Measurements from ENCODE around the gene POLDIP3. TPM values are rescaled to one million over a fixed set of nuclear protein-coding genes. Genes with fewer than 3 reads are reported as not detected.
"Not testable (repeated sequence)": the region's sequence is repeated elsewhere in the genome, so short reads cannot be mapped to it uniquely, and the experiment has no call there.

The POLDIP3 gene
- total and polyA plus RNA-seq, 2 donors (not counting 3 experiments of a cell fraction or from before 2014, with no cell fraction given) = 29.3 to 60.4 TPM

DNA sequence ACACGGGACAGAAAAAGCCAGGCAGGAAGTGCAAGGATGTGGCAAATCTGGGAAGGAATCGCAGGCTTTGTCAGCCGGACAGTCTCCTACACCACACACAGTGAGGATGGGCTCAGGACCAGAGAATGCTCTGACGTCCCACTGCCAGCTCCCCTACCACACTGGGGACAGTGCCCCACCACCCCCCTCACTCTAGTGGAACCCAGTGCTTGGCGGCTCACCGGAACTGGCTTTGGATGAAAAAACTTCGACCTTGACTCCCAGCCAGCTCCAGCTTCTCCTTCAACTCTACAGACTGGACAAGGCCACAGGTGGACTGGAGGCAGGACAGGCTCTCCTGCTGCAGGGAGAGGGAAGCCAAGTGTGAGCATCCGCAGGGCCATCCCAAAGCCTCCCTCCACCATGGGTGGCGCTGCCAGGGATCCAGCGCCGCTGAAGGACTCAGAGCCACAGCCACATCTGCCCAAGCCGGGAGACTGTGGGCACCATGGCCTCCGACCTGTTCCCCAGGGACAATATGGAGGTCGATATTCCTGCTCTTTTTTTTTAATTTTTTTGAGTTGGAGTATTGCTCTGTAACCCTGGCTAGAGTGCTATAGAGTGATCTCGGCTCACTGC is 37.0 kb downstream of the POLDIP3 start:
- no peaks in the 10 kb centered on the region for H4K20me1 ChIP-seq (replicated peaks; ENCODE audit: control insufficient read depth, extremely low read depth, insufficient read depth, low read length)
- peaks cover 0 to 7% of the 10 kb centered on the region in 2 experiments for H3K36me3 ChIP-seq (ENCODE audit: control insufficient read depth in 2 of 2, extremely low read depth in 1 of 2, insufficient read depth in 2 of 2, low read length in 2 of 2)
- dilution Hi-C loops (cut with MboI; ENCODE audit: extremely low pct_ligation_motif_present, low sequenced_read_pairs) = no loop called here
- FAIRE-seq = no peak
- no peaks in the 10 kb centered on the region for H3K9me1 ChIP-seq (replicated peaks; ENCODE audit: control insufficient read depth, extremely low read depth, insufficient read depth, low read length)
- peaks cover 17% of the 10 kb centered on the region for H3K79me2 ChIP-seq (ENCODE audit: control insufficient read depth, insufficient read depth, low read length)
- ChIA-PET CTCF (no interaction called here), POLR2A (no interaction called here)
- no peak for DNase-seq (ENCODE audit: low read depth, low spot score)
- H3K4me2 ChIP-seq (ENCODE audit: insufficient read depth, low read length) = no peak overlapping the region
- H3K9ac ChIP-seq (replicated peaks; ENCODE audit: extremely low read depth, insufficient read depth, low read length) = no peak overlapping the region
- no peaks in the 10 kb centered on the region for H3K9me3 ChIP-seq (replicated peaks; ENCODE audit: control insufficient read depth, insufficient read depth, low read length)
- TF ChIP-seq POLR2AphosphoS5 (IDR thresholded peaks at IDR 0.05; ENCODE audit: insufficient read depth, low read depth, low read length) = no peak
- no peak for TF ChIP-seq EZH2 (IDR thresholded peaks at IDR 0.05; ENCODE audit: borderline replicate concordance, low read depth, low read length, severe bottlenecking)
- no peak for TF ChIP-seq MYC (IDR thresholded peaks at IDR 0.05; ENCODE audit: low read depth, low read length)
- TF ChIP-seq POLR2A (IDR thresholded peaks at IDR 0.05; ENCODE audit: low read depth, low read length) = no peak
- no TSS peak for BruUV-seq (replicated peaks)
- H3K27me3 ChIP-seq (ENCODE audit: control insufficient read depth in 2 of 2, insufficient read depth in 2 of 2, low read length in 2 of 2) = no peaks in the 10 kb centered on the region
- no peak overlapping the region for H3K4me3 ChIP-seq (replicated peaks in 1 of 3; ENCODE audit: insufficient read depth in 1 of 3, low read depth in 1 of 3, low read length in 3 of 3)
- no peak overlapping the region for H3K27ac ChIP-seq (ENCODE audit: insufficient read depth, low read depth, low read length)
- peaks cover 3% of the 10 kb centered on the region for H3K4me1 ChIP-seq (ENCODE audit: control insufficient read depth, extremely low read depth, insufficient read depth, low read length)
- H2AFZ ChIP-seq (ENCODE audit: low read depth, low read length) = no peak overlapping the region
- intact Hi-C loops (cut with micrococcal nuclease) = loop anchor here (10.0 kb wide), 1 partner anchor 1493 kb away; no protein-coding TSS in a partner anchor

DNA sequence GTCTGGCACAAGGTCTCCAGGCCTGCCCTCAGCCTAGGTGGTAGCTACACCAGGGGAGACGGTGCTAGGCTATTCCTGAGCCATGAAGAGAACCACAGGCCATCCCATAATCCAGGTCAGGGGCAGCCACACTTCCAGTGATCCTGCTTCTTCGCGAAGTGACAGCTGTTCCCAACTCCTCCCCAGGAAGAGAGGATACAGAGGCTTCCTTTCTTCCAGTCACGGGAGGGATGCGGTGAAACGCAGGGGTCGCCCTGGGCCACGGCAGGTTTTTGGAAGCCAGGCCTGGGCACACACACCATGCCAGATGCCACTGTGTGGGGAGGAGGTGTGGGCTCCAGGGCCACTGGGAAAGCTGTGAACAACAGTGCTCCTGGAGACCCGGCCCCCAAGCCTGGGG is 37.5 kb downstream of the POLDIP3 start:
- POLR2A ChIA-PET; FAIRE-seq; H3K4me1 ChIP-seq (ENCODE audit: control insufficient read depth, extremely low read depth, insufficient read depth, low read length); H3K36me3 ChIP-seq (ENCODE audit: control insufficient read depth in 2 of 2, extremely low read depth in 1 of 2, insufficient read depth in 2 of 2, low read length in 2 of 2); H2AFZ ChIP-seq (ENCODE audit: low read depth, low read length); H3K9me3 ChIP-seq (replicated peaks; ENCODE audit: control insufficient read depth, insufficient read depth, low read length); H3K4me2 ChIP-seq (ENCODE audit: insufficient read depth, low read length); BruUV-seq (replicated peaks); H4K20me1 ChIP-seq (replicated peaks; ENCODE audit: control insufficient read depth, extremely low read depth, insufficient read depth, low read length); H3K27ac ChIP-seq (ENCODE audit: insufficient read depth, low read depth, low read length); dilution Hi-C loops (cut with MboI; ENCODE audit: extremely low pct_ligation_motif_present, low sequenced_read_pairs); H3K27me3 ChIP-seq (ENCODE audit: control insufficient read depth in 2 of 2, insufficient read depth in 2 of 2, low read length in 2 of 2); CTCF ChIA-PET; H3K9ac ChIP-seq (replicated peaks; ENCODE audit: extremely low read depth, insufficient read depth, low read length); H3K4me3 ChIP-seq (replicated peaks in 1 of 3; ENCODE audit: insufficient read depth in 1 of 3, low read depth in 1 of 3, low read length in 3 of 3); H3K9me1 ChIP-seq (replicated peaks; ENCODE audit: control insufficient read depth, extremely low read depth, insufficient read depth, low read length); DNase-seq (ENCODE audit: low read depth, low spot score): not testable (repeated sequence)
- H3K79me2 ChIP-seq (ENCODE audit: control insufficient read depth, insufficient read depth, low read length) = peaks cover 17% of the 10 kb centered on the region
- intact Hi-C loops (cut with micrococcal nuclease) = loop anchor here (10.0 kb wide), 1 partner anchor 1492 kb away; no protein-coding TSS in a partner anchor

DNA sequence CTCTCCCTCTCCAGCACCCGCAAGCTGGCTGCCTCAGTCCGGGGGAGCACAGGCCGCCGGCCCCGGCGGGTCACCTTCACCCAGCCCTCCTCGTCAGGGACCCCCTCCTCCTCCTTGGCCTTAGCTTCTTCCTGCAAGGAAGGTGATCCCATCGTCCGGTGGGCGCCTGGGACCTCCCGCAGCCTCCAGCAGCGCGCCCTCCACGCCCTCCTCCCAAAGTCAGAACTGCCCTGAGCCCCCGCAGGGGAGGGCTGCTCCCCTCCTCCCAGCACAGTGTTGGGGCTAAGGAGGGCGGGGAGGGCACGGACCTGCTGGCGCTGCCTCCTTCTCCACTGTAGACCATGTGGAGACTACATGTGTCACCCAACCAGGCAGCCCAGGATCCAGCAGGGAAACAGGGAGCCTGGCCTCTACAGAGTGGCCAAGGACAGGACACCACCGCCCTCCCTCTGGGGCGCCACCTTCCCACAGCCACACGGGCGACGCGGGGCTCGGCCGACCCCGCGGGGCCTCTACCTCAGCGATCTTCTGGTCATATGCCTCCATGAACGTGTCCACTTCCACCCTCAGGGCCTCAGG is 38.6 kb downstream of the POLDIP3 start:
- CTCF ChIA-PET; H2AFZ ChIP-seq (ENCODE audit: low read depth, low read length); BruUV-seq (replicated peaks); FAIRE-seq; H3K4me2 ChIP-seq (ENCODE audit: insufficient read depth, low read length); H3K9me1 ChIP-seq (replicated peaks; ENCODE audit: control insufficient read depth, extremely low read depth, insufficient read depth, low read length); H3K4me3 ChIP-seq (replicated peaks in 1 of 3; ENCODE audit: insufficient read depth in 1 of 3, low read depth in 1 of 3, low read length in 3 of 3); H3K27me3 ChIP-seq (ENCODE audit: control insufficient read depth in 2 of 2, insufficient read depth in 2 of 2, low read length in 2 of 2); H4K20me1 ChIP-seq (replicated peaks; ENCODE audit: control insufficient read depth, extremely low read depth, insufficient read depth, low read length); dilution Hi-C loops (cut with MboI; ENCODE audit: extremely low pct_ligation_motif_present, low sequenced_read_pairs); H3K9me3 ChIP-seq (replicated peaks; ENCODE audit: control insufficient read depth, insufficient read depth, low read length); H3K9ac ChIP-seq (replicated peaks; ENCODE audit: extremely low read depth, insufficient read depth, low read length); DNase-seq (ENCODE audit: low read depth, low spot score); H3K4me1 ChIP-seq (ENCODE audit: control insufficient read depth, extremely low read depth, insufficient read depth, low read length); POLR2A ChIA-PET; H3K36me3 ChIP-seq (ENCODE audit: control insufficient read depth in 2 of 2, extremely low read depth in 1 of 2, insufficient read depth in 2 of 2, low read length in 2 of 2); H3K27ac ChIP-seq (ENCODE audit: insufficient read depth, low read depth, low read length): not testable (repeated sequence)
- intact Hi-C loops (cut with micrococcal nuclease) = loop anchor here (10.0 kb wide), 1 partner anchor 1491 kb away; no protein-coding TSS in a partner anchor
- H3K79me2 ChIP-seq (ENCODE audit: control insufficient read depth, insufficient read depth, low read length) = peaks cover 12% of the 10 kb centered on the region
